HepG2 (cell line): ENCODE measurements around the gene GPT2. TPM values are rescaled to one million over a fixed set of nuclear protein-coding genes. Genes with fewer than 3 reads are reported as not detected.

Experiments used
- ATF7-NPFF ChIP-seq: sonication (generic); formaldehyde crosslinking; IDR thresholded peaks from 2 replicates; pipeline ENCODE4 v1.8.1; 2023; ENCODE audit warnings: mild to moderate bottlenecking, low read depth, missing genetic modification reagents, moderate library complexity
- CBX5 ChIP-seq: sonication (generic); formaldehyde crosslinking; IDR thresholded peaks from 2 replicates; pipeline ENCODE4 v1.4.0; 2020; ENCODE audit warnings: missing genetic modification reagents, borderline replicate concordance
- KLF16 ChIP-seq, 2 experiments: sonication (generic) in 1 of 2; formaldehyde crosslinking in 1 of 2; IDR thresholded peaks; 2 replicates each; pipeline versions ENCODE4 v1.6.1 to v1.8.0; 2016 to 2023; ENCODE audit warnings: missing genetic modification reagents in 2 of 2, missing compliant biosample characterization in 1 of 2
- MXD4 ChIP-seq: IDR thresholded peaks from 2 replicates; pipeline ENCODE4 v1.6.1; 2016; ENCODE audit warnings: mild to moderate bottlenecking, missing biosample characterization, missing genetic modification reagents
- NR2F2 ChIP-seq: IDR thresholded peaks from 2 replicates; pipeline ENCODE4 v1.6.1; 2012; ENCODE audit warnings: low read depth, inconsistent platforms, borderline replicate concordance
- SMAD3 ChIP-seq: sonication (generic); formaldehyde crosslinking; IDR thresholded peaks from 2 replicates; pipeline ENCODE4 v1.4.0; 2020; ENCODE audit warnings: missing genetic modification reagents
- SRY ChIP-seq: sonication (generic); formaldehyde crosslinking; IDR thresholded peaks from 2 replicates; pipeline ENCODE4 v1.8.0; 2022; ENCODE audit warnings: mild to moderate bottlenecking, missing genetic modification reagents
- TBX3 ChIP-seq: fragments of 450-650 bp; IDR thresholded peaks from 2 replicates; pipeline ENCODE4 v1.6.1; 2017; ENCODE audit warnings: antibody characterized with exemption, mild to moderate bottlenecking, inconsistent platforms, borderline replicate concordance
- TSC22D2 ChIP-seq: sonication (generic); formaldehyde crosslinking; IDR thresholded peaks from 2 replicates; pipeline ENCODE4 v1.5.1; 2020; ENCODE audit warnings: missing genetic modification reagents, mild to moderate bottlenecking, borderline replicate concordance
- ZMAT3 ChIP-seq: sonication (generic); formaldehyde crosslinking; conservative IDR thresholded peaks from 2 replicates; pipeline ENCODE4 v1.7.0; 2021; ENCODE audit warnings: missing genetic modification reagents
- ZNF605 ChIP-seq: sonication (generic); formaldehyde crosslinking; IDR thresholded peaks from 2 replicates; pipeline ENCODE4 v1.8.0; 2022; ENCODE audit warnings: mild to moderate bottlenecking, missing genetic modification reagents
- ZNF775 ChIP-seq: sonication (generic); formaldehyde crosslinking; IDR thresholded peaks from 2 replicates; pipeline ENCODE4 v1.4.0; 2020; ENCODE audit warnings: missing genetic modification reagents, mild to moderate bottlenecking, moderate library complexity, borderline replicate concordance
- ZNF781 ChIP-seq: sonication (generic); formaldehyde crosslinking; IDR thresholded peaks from 2 replicates; pipeline ENCODE4 v1.5.1; 2020; ENCODE audit warnings: borderline replicate concordance, mild to moderate bottlenecking, missing genetic modification reagents; ENCODE audit errors: not compliant biosample characterization
- polyA plus RNA-seq, 8 experiments: library from polyadenylated mRNA; depleted of rRNA in 3 of 8; stranded (reverse) in 7 of 8; unstranded in 1 of 8; fragments of >200 nt; fragmentation: Illumina TruSeq in 4 of 8; extraction: Trizol in 4 of 8; gene quantifications; 2 replicates each; pipeline versions ENCODE4 v1.2.1 to v1.2.3, GENCODE V29; 2011 to 2016; ENCODE audit warnings: low read depth in 4 of 8, missing spikeins in 1 of 8, mixed read lengths in 1 of 8; ENCODE audit not compliant: insufficient read depth in 1 of 8
- total RNA-seq, 5 experiments: library from RNA; depleted of rRNA; stranded (reverse); fragments of >200 nt; fragmentation: Illumina TruSeq; extraction: Trizol; gene quantifications; 2 replicates each; pipeline ENCODE4 v1.2.3, GENCODE V29; 2016; ENCODE audit warnings: low read depth in 1 of 5
- TF ChIP-seq, protein P1 (sequence below): sonication (generic); formaldehyde crosslinking; IDR thresholded peaks from 2 replicates; pipeline ENCODE4 v1.5.1; 2020; ENCODE audit warnings: missing genetic modification reagents, mild to moderate bottlenecking, borderline replicate concordance
- TF ChIP-seq, protein P2 (sequence below): sonication (generic); formaldehyde crosslinking; IDR thresholded peaks from 2 replicates; pipeline ENCODE4 v1.4.0; 2020; ENCODE audit warnings: low read depth, missing genetic modification reagents
- TF ChIP-seq, protein P3 (sequence below): sonication (generic); formaldehyde crosslinking; IDR thresholded peaks from 2 replicates; pipeline ENCODE4 v1.4.0; 2020; ENCODE audit warnings: mild to moderate bottlenecking, missing genetic modification reagents
- TF ChIP-seq, protein P4 (sequence below): sonication (generic); formaldehyde crosslinking; IDR thresholded peaks from 2 replicates; pipeline ENCODE4 v1.5.0; 2020; ENCODE audit warnings: mild to moderate bottlenecking, missing genetic modification reagents, moderate library complexity
- TF ChIP-seq, protein P5 (sequence below): IDR thresholded peaks from 2 replicates; pipeline ENCODE4 v1.6.1; 2016; ENCODE audit warnings: missing compliant biosample characterization, missing genetic modification reagents, borderline replicate concordance

The GPT2 gene
- total and polyA plus RNA-seq, 2 of the 13 experiments (the other 11 are each of a cell fraction or from before 2014, with no cell fraction given), result 138 to 267 TPM

DNA sequence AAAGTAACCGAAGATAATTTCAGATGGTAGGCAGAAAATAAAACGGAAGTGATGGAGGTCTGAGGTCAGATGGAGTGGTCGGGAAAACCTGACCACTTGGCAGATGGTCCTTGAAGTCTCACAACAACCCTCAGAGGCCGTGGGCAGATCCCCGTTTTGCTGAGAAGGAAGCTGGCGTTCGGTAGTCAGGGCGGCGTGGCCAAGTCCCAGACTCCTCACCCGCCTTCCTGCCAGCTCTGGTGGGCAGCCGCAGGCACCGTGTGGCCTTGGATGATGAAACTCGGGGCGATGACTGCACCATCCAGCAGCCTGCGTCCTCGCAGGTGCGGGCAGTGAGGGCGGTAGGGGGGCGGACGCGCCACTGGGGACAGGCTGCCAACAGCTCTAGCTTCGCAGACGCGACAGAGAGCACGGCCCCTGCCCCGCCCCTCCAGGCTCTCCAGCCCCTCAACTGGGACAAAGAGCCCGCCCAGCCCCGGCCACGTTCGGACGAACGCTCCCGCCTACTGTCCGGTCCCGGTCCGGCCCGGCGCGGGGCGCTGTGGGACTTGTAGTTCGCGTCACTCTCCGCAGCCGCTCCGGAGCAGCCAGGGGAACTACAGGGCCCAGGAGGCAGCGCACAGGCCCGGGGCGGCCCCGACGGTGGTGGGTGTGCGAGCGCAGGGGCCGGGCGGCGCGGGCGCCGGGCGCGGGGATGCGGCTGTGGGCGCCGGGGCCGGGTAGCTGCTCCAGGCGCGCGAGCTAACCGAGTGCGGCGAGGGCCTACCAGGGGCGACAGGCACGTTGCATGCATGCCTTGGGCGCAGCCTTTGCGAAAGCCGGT, at the start of gene GPT2 (continued):
- TF ChIP-seq, protein P1, sequence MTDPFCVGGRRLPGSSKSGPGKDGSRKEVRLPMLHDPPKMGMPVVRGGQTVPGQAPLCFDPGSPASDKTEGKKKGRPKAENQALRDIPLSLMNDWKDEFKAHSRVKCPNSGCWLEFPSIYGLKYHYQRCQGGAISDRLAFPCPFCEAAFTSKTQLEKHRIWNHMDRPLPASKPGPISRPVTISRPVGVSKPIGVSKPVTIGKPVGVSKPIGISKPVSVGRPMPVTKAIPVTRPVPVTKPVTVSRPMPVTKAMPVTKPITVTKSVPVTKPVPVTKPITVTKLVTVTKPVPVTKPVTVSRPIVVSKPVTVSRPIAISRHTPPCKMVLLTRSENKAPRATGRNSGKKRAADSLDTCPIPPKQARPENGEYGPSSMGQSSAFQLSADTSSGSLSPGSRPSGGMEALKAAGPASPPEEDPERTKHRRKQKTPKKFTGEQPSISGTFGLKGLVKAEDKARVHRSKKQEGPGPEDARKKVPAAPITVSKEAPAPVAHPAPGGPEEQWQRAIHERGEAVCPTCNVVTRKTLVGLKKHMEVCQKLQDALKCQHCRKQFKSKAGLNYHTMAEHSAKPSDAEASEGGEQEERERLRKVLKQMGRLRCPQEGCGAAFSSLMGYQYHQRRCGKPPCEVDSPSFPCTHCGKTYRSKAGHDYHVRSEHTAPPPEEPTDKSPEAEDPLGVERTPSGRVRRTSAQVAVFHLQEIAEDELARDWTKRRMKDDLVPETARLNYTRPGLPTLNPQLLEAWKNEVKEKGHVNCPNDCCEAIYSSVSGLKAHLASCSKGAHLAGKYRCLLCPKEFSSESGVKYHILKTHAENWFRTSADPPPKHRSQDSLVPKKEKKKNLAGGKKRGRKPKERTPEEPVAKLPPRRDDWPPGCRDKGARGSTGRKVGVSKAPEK, result peak; percentile 42; the same call in 1 of the 2 replicates
- TF ChIP-seq TSC22D2 (CRISPR knock-in tag), result peak; percentile 93
- TF ChIP-seq ATF7-NPFF, result peak; percentile 84; the same call in 1 of the 2 replicates
- TF ChIP-seq ZMAT3 (CRISPR knock-in tag), result peak; percentile 95
- TF ChIP-seq, protein P2, sequence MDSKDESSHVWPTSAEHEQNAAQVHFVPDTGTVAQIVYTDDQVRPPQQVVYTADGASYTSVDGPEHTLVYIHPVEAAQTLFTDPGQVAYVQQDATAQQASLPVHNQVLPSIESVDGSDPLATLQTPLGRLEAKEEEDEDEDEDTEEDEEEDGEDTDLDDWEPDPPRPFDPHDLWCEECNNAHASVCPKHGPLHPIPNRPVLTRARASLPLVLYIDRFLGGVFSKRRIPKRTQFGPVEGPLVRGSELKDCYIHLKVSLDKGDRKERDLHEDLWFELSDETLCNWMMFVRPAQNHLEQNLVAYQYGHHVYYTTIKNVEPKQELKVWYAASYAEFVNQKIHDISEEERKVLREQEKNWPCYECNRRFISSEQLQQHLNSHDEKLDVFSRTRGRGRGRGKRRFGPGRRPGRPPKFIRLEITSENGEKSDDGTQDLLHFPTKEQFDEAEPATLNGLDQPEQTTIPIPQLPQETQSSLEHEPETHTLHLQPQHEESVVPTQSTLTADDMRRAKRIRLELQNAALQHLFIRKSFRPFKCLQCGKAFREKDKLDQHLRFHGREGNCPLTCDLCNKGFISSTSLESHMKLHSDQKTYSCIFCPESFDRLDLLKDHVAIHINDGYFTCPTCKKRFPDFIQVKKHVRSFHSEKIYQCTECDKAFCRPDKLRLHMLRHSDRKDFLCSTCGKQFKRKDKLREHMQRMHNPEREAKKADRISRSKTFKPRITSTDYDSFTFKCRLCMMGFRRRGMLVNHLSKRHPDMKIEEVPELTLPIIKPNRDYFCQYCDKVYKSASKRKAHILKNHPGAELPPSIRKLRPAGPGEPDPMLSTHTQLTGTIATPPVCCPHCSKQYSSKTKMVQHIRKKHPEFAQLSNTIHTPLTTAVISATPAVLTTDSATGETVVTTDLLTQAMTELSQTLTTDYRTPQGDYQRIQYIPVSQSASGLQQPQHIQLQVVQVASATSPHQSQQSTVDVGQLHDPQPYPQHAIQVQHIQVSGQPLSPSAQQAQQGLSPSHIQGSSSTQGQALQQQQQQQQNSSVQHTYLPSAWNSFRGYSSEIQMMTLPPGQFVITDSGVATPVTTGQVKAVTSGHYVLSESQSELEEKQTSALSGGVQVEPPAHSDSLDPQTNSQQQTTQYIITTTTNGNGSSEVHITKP (CRISPR knock-in tag), result peak; percentile 80
- TF ChIP-seq SMAD3, result peak; percentile 75; the same call in 1 of the 2 replicates
- TF ChIP-seq SRY (CRISPR knock-in tag), result peak; percentile 31
- peak; percentile 63 to 99; a peak in 2 of 4 replicates for TF ChIP-seq KLF16 (CRISPR knock-in tag; IDR thresholded peaks at IDR 0.05)
- TF ChIP-seq TBX3, result no peak
- peak; percentile 49; the same call in 1 of the 2 replicates for TF ChIP-seq ZNF605 (CRISPR knock-in tag)
- TF ChIP-seq CBX5 (CRISPR knock-in tag), result peak; percentile 99
- TF ChIP-seq ZNF775 (CRISPR knock-in tag), result no peak
- TF ChIP-seq, protein P3, sequence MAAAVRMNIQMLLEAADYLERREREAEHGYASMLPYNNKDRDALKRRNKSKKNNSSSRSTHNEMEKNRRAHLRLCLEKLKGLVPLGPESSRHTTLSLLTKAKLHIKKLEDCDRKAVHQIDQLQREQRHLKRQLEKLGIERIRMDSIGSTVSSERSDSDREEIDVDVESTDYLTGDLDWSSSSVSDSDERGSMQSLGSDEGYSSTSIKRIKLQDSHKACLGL, result peak; percentile 61
- peak; percentile 95 for TF ChIP-seq MXD4 (CRISPR knock-in tag)
- TF ChIP-seq, protein P4, sequence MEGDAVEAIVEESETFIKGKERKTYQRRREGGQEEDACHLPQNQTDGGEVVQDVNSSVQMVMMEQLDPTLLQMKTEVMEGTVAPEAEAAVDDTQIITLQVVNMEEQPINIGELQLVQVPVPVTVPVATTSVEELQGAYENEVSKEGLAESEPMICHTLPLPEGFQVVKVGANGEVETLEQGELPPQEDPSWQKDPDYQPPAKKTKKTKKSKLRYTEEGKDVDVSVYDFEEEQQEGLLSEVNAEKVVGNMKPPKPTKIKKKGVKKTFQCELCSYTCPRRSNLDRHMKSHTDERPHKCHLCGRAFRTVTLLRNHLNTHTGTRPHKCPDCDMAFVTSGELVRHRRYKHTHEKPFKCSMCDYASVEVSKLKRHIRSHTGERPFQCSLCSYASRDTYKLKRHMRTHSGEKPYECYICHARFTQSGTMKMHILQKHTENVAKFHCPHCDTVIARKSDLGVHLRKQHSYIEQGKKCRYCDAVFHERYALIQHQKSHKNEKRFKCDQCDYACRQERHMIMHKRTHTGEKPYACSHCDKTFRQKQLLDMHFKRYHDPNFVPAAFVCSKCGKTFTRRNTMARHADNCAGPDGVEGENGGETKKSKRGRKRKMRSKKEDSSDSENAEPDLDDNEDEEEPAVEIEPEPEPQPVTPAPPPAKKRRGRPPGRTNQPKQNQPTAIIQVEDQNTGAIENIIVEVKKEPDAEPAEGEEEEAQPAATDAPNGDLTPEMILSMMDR (CRISPR knock-in tag), result peak; percentile 52
- no peak for TF ChIP-seq NR2F2
- TF ChIP-seq, protein P5, sequence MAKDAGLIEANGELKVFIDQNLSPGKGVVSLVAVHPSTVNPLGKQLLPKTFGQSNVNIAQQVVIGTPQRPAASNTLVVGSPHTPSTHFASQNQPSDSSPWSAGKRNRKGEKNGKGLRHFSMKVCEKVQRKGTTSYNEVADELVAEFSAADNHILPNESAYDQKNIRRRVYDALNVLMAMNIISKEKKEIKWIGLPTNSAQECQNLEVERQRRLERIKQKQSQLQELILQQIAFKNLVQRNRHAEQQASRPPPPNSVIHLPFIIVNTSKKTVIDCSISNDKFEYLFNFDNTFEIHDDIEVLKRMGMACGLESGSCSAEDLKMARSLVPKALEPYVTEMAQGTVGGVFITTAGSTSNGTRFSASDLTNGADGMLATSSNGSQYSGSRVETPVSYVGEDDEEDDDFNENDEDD (CRISPR knock-in tag), result peak; percentile 89; the same call in 1 of the 2 replicates
- peak; percentile 98 for TF ChIP-seq ZNF781 (CRISPR knock-in tag)
